AG09309 (cell line): ENCODE measurements around the gene ZAR1L.

Source experiments
- DNase-seq: peaks from one replicate; pipeline ENCODE4 v3.0.0-alpha.2; 2010; ENCODE audit warnings: low read depth
- H3K4me3 ChIP-seq: 2 replicates; pipeline ENCODE4 v1.5.1; 2011; ENCODE audit warnings: mild to moderate bottlenecking, low read depth, low read length, moderate library complexity; ENCODE audit not compliant: control insufficient read depth
- CTCF ChIP-seq: IDR thresholded peaks from 2 replicates; pipeline ENCODE4 v1.5.1; 2011; ENCODE audit warnings: mild to moderate bottlenecking, low read depth, low read length, inconsistent platforms; ENCODE audit not compliant: insufficient read depth, control insufficient read depth; ENCODE audit errors: missing control alignments

Gene ZAR1L

GRCh38 chr13:32254416-32254815 lies 60.7 kb downstream of the ZAR1L start:
- no peak for DNase-seq
- TF ChIP-seq CTCF, result no peak
- no peak overlapping the region for H3K4me3 ChIP-seq

GRCh38 chr13:32253911-32254399 lies 61.2 kb downstream of the ZAR1L start:
- no peak for TF ChIP-seq CTCF
- H3K4me3 ChIP-seq, result no peak overlapping the region
- DNase-seq, result no peak
